GM21723 (cell line): ENCODE measurements around the gene PDZK1.
A peak's percentile ranks its signal among the peaks of the same experiment; 100 is the strongest.
"Not testable (repeated sequence)": the region's sequence is repeated elsewhere in the genome, so short reads cannot be mapped to it uniquely, and the experiment has no call there.

Experiments
- ATAC-seq: cut with Tn5 transposase; IDR thresholded peaks from one replicate; pipeline ENCODE4 v1.9.1; 2021; ENCODE audit warnings: mild to moderate bottlenecking, moderate library complexity; ENCODE audit not compliant: unreplicated experiment

Gene PDZK1

DNA sequence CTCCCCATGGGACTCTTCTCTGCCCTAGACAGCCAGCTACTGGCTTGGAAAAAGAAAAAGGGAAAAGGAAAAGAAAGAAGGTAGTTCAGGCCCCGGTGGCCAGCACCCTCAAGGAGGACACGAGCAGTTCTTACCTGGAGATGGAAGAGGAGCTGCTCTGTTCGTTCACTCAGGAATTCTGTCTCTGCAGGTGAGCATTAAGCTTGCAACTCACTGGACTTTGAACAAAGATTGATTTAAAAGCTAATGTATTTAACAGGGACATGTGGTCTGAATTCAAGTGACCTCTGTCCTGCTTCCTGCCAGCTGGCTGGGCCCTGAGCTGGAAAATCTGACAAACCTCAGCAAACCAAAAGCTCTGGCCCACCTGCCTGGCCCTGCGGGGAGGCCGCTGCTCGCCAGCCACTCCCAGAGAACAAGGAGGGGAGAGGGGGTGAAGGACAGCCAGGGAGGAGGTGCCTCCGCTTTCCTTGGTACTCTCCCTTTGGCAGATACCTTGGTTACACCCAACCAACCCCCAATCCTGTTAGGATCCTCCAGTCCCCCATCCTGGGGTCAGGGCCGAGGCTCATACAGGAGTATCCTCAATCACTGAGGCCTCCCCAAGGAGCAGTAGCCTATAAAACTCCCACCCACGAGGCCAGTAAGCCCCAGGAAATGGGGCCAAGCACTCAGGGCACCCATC lies at the start of gene PDZK1:
Gene PDZK1 (minus strand): TSS at position 186 of the 685 bp plus-strand sequence. CDS start 19,347 bp downstream, outside the sequence.
- no peak for ATAC-seq

DNA sequence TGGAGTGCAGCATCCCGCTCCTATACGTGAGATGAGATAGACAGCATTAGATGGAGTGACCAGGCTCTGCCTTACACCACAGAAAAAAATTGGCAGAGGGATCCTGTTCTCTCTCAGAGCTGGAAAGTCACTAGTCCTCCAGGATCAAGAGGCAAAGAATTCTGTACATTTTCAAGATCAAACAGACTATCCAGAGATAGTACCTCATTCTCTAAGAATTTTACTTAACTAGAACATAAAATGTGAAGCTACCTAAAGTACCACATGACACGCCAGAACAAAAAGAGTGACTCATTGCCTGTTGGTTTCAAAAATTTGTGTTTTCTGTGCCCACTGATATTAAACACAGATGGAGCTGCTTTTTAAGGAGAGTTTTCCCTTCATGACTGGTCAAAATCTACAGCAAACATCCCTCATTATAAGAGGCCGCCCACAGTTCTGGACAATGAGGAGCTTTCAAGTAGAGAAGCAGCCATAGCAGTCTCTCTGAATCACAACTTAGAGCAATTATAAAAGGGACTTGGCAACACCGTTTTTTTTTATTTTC lies 44.4 kb upstream of the PDZK1 start:
- no peak for ATAC-seq

DNA sequence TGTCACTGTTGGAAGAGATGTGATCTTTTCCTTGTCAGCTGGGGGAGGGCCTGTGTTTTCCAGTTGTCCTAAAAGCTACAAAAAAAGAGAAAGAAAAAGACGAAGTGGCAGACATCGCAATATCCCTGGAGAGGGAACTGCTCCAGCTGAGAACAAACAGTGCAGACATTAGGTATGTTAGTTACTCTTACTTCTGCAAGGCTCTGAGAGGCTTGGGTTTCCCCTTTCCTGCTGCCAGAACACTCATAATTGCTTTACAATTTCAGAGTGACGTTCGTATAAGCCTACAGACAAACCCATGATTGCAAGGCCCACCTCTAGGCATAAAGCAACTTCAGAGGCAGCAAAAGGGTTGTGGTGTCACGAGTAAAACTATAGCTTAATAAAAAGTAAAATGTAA lies 43.3 kb upstream of the PDZK1 start:
- no peak for ATAC-seq

DNA sequence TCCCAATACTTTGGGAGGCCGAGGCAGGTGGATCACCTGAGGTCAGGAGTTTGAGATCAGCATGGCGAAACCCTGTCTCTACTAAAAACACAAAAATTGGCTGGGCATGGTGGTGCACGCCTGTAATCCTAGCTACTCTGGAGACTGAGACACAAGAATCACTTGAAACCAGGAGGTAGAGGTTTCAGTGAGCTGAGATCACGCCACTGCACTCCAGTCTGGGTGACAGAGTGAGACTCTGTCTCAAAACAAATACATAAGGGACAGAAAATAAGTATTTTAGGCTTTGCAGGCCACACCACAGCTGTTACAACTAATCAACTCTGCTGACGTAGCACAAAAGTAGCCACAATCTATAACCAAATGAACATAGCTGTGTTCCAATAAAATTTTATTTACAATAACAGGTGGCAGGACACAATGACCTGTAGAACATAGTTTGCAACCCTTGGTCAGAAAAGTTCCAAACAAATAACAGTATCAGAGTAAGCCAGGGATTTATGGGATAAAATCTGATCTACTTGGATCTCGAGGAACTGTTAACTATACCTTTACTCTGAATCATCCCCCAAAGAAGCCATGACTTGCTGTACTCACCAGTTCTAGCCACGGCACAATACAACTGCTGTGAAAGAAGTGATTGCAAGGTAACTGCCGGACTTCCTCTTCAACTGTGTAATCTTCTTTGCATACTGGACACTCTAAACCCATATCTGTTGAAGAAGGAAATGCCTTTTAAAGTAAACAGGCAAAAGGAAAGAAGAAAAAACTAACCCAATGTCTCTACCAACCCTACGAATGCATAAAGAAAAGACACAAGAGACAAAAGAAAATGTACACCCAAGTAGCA lies 40.5 kb upstream of the PDZK1 start:
- no peak for ATAC-seq

DNA sequence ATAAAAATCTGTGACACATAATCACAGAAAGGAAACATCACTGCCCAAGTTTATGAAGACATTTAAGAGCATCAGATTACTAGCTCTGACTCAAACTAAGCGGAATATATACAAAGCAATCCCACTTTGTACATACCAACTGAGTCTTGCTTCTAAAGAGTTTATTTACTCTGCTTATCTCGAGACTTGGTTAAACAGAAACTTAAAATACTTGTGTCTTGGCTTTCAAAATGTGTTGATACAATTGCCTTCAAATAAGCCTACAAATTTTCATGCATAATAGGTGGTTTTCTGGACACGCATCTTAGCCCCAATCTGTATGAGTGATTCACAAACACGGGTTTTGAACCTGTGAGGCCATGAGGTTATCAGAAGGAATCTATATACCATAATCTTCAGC lies 33.1 kb upstream of the PDZK1 start:
- no peak for ATAC-seq

DNA sequence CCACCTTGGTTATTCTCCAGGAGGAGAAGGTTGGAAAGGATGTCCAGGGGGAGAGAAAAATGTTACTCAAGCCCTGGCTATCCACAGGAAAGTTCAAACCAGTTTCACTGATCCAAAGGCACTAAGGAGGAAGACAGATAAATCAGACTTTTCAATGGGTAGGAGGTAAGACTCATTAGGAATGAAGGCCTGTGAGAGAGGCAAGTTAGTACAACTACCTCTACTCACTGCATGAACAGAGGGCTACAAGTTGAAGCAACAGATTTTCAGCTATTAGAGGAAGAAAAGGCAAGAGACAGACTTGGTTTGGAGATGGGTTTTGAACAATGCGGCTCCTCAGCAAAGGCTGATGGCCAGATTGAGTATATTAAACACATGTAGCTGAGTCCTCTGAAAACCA lies 29.0 kb upstream of the PDZK1 start:
- no peak for ATAC-seq

DNA sequence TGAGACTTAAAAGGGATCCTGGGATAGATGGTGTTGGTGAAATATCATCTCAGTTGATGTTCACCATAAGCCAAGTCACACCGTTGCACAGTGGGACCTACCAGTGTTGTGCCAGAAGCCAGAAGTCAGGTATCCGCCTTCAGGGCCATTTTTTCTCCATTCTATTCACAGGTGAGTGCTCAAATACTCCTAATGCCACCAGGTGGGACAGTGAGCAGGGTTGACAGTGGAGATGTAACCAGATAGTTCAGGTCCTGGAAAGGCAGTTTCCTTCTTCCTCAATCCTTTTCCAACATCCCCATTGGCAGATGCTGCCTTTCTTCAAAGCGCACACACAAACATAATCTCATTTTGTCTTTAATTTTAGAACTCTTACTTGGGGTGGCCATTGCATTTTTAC lies 23.7 kb upstream of the PDZK1 start:
- no peak for ATAC-seq

DNA sequence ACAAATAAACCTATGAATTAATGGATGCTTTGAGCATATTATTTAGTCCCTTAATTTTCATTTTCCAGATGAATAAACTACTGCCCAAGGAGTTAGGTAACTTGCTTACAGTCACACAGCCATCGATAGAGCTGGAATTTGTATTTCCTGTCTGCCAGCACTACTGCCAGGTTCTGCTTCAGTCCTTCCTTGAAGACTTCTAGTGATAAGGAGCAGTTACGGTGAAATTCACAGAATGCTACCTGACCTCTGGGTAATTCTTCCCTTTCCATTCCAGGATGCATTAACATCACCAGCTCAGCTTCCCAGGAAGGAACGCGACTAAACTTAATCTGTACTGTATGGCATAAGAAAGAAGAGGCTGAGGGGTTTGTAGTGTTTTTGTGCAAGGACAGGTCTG lies 23.3 kb upstream of the PDZK1 start:
- no peak for ATAC-seq

DNA sequence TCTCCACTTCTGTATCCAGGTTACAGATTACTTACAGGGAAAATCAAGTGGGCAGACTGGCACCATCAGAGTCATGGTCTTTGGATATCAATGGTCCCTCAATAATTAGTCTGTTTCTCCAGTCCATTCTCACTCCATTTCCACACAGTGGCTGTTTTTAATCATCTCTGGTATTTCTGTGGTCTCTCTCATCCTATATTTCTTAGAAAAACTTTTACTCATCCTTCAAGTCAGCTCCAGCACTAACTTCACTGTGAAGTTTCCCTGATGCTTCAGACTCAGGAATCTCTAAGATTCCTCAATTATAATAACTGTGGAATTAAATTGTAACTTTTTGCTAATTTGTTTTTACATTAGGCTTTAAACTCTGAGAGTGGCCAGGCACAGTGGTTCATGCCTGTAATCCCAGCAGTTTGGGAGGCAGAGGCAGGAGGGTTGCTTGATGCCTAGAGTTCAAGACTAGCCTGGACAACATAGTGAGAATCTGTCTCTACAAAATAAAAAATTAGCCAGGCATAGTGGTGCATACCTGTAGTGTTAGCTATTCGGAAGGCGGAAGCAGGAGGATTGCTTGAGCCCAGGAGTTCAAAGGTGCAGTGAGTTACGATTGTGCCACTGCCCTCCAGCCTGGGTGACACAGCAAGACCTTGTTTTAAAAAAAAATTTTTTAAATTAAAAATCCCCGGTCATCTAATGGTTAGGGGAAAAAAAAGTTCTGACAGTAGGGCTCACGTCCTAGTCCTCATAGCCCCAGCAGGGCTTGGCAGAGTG lies 22.7 kb upstream of the PDZK1 start:
- ATAC-seq = no peak

DNA sequence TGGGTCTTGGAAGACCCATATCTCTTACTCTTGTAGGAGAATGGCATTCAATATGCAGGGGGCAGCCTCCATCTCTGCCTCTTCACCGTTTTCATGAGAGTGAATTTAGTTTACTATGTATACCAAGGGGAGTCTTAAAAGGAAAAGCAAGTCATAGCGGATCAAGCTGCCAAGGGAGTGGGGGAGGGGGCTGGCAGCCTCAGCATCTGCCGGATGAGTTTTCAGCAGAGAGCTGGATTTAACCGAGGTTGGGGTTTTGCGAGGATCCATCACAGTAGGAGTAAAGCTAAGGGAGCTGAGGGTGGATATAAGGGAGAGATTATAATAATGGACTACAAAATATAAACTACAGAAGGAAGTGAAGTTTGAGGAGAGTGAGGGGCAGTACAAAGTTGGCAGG lies 22.0 kb upstream of the PDZK1 start:
- no peak for ATAC-seq

DNA sequence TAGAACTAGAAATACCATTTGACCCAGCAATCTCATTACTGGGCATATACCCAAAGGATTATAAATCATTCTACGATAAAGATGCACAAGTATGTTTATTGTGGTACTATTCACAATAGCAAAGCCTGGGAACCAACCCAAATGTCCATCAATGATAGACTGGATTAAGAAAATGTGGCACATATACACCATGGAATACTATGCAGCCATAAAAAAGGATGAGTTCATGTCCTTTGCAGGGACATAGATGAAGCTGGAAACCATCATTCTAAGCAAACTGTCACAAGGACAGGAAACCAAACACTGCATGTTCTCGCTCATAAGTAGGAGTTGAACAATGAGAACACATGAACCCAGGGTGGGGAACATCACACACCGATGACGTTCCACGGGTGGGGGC lies 19.0 kb upstream of the PDZK1 start:
- not testable (repeated sequence) for ATAC-seq

DNA sequence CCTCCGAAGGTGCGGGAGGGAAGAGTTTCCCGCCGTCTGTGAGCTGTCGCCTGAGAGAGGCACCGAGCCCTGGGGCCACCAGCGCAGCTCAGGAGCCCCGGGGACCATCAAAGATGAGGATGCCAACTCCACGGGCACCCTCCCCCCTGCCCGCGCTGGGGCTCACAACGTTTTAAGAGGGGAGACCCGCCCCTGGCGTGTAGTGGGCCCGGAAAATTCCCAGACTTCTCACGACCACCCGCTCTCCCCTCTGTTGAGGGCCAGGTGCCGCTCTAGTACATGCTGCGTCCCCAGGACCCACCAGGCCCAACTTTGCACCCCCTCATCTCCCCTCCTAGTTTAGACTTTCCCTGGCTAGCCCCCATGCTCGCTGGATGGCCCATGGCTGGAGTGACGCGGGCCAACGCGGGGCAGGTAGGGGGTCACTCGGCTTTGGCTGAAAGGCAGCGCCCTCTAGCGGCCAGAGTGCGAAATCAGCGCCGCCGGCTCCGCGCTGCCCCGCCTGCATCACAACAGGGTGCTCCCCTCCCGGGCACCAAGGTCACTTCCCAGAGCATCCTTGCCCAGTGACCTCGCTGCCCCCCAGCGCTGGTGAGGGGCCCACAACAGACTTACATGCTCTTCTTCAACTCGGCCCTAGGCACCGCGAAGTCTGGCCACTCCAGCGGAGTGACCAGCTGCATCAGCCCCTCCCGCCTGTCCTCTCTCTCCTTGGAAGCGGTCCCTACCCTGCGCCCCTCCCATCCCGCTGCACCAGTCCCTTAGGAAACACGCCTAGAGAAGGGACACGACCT lies 13.9 kb upstream of the PDZK1 start:
- ATAC-seq = peak; percentile 74

DNA sequence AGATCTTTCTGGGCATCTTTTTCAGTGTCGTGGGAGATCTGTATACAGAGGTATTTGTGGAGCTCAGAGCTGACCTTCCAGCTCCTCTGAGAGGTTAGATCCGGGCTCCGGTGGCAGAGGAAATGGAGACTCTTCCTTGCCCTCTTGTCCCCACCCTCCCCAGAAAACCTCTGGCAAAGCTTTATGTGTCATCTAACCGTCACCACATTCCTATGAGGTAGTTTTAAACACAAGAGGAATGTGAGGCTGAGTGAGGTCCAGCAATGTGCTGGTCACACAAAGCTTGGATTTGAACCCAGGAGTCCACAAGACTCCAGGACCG lies 13.3 kb upstream of the PDZK1 start:
- ATAC-seq = no peak

DNA sequence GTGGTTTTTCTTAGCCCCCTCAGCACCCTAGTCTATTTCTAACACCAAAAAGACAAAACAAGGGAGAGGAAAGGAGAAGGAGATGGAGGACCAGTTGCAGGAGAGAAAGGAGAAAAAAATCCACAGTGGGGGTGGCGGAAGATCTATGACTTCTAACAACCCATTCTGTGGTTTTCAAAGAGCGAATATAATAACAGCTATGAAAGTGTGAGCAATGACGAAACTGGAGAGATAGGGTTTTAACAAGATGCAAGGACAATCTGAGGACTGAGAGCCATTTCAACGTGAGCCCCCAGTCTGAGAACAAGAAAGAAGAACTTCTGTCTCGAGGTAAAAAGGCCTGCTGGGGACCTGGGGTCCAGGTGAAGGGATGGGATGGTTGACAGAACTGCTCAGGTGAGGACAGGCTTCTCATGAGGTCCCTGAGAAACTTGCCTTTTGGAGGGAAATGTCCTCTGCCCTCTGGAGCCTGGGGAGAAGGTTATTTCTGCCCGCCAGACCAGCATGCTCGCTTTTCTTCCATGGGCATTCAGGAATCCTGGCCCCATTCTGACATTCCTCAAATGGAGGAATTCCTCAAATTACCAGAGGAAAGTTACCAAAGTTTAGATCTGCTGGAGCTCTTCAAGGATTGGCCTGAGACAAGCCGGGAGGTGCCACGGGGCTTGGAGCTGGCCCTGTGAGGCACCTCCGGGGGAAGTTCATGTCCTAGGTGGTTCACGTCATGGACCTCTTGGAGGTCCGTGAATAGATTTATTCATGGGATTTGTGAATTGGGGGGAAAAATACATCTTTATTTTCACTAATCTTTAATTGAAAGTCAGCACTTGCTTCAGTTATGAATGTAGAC lies 12.3 kb upstream of the PDZK1 start, which contains the start of gene CD160:
Gene CD160 (plus strand): TSS at position 270 of the 850 bp plus-strand sequence. CDS start 8,829 bp downstream, outside the sequence.
- ATAC-seq = no peak

DNA sequence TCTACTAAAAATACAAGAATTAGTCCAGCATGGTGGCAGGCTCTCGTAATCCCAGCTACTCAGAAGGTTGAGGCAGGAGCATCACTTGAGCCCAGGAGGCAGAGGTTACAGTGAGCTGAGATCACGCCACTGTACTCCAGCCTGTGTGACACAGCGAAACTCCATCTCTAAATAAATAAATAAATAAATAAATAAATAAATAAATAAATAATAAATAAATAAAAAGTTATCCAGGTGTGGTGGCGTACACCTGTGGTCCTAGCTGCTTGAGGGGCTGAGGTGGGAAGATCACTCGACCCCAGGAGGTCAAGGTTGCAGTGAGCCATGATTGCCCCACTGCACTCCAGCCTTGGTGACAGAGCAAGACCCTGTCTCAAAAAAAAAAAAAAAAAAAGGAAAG lies 11.3 kb upstream of the PDZK1 start:
- not testable (repeated sequence) for ATAC-seq

DNA sequence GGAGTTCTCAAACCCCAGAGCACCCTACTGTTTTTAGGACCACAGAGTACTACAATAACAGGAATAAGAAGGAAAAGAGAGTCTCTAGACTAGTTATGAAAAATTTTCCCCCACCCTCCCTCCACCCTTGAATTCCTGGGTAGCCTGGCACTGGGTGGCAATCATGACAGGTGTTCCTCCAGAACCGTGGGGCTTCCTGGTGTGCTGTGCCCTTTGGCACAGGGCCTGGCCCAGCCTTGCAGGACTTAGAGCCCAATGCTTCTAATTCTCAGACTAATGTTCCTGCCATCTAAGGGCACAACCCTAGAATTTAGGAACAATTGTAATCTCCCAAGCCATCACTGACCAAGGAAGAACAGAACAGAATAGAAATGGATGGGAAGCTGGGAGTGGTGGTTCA lies 10.7 kb upstream of the PDZK1 start:
- no peak for ATAC-seq

DNA sequence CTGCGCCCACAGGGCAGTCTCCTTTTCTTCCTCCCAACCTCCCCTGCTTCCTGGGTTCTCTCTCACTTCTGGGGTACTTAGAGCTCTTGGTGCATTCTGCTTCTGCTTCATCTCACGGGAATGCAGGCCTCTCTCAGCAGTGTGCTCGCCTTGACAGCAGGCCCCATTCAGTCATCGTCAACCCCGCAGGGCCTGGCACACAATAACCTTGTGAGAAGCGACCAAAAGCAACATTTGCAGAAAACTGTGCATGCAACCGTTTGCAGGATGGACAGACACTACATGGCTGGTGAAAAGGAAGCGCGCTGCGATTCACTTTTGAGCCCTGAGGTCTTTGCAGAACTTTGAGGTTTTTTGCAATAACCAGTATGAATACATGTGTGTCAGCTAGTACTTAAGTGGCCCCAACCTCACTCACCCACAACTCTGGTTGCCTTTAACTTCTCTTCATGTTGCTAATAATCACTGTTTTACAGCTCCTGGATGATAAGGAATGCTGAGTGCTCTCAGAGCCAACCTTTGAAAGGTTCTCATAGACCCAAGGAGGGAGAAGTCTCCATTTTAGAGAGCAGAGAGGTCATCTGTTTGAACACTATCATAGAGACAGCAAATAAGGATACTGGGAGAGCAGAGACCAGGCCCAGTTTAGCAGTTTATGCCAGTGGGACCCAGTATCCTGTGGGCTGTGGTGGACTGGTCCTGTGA lies 9.6 kb upstream of the PDZK1 start:
- ATAC-seq = no peak

DNA sequence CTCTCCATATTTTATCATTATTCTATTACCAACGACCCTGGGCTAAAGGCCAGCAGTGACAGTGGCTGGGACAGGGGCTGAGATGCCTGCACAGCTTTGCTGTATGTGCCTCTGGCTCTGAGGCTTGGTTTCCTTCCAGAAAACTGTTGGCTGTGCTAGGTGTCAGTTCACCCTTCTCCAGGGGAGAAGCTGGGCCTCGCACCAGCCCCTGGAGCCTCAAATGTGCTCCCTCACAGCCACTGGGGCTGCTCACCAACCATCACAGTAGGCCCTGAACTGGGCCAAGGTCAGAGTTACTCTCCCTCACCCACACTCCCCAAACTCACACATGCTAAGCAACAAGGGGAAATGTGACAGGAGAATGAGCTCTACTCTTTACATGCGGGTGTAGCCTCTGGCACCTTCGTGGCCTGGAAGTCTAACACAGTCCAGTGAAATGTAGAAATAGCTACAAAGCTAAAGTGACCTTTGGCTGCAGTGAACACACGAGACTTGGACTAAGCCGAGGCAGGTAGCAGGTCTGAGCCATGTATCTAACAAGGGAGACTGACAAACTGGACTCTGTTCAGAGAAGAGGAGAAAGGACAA lies 7.5 kb upstream of the PDZK1 start:
- no peak for ATAC-seq

DNA sequence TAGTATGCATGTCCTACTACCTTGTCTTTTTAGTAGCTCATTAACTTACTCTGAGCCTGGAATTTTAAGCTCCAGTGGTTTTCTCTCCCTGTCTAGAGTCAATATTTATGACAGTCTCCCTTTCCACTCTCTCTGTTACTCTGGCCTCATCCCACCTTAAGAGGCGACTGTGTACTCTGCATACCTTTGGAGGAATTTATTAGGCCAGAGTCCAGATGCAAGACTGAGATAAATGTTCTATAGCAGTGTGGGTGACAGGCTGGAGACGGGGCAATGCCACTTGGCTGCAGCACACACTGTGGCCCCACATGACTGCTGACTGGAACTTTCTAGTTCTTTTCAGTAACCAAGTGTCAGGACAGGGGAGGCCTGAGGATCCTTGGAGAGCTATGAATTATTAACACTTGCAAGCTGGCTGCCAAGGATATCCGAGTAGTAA lies 4.1 kb upstream of the PDZK1 start:
- no peak for ATAC-seq
